Measurements from ENCODE around the gene MAVS. TPM values are rescaled to one million over a fixed set of nuclear protein-coding genes. Genes with fewer than 3 reads are reported as not detected.

MAVS gene
- total RNA-seq, 1 donor from 2014 or later, result 38.3 TPM

DNA sequence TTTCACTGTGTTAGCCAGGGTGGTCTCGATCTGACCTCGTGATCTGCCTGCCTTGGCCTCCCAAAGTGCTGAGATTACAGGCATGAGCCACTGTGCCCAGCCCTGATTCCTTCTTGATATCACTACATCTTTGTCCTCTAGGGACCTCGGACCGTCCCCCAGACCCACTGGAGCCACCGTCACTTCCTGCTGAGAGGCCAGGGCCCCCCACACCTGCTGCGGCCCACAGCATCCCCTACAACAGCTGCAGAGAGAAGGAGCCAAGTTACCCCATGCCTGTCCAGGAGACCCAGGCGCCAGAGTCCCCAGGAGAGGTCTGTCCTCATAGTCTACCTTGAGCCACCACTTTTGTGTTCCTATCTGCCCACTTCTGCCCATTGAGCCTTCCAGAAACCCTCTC is 14.6 kb downstream of the MAVS start:
- Mint-ChIP-seq H3K27me3 (ENCODE audit: low read depth) (no peaks in the 10 kb centered on the region), H3K27ac (no peak overlapping the region), H3K4me1 (no peaks in the 10 kb centered on the region), H3K36me3 (peaks cover 38% of the 10 kb centered on the region), H3K4me3 (no peak overlapping the region), H3K9me3 (no peaks in the 10 kb centered on the region)
- DNase-seq (ENCODE audit: low spot score in 2 of 2, unreplicated experiment in 2 of 2), result no peak
- TF ChIP-seq, protein P1, sequence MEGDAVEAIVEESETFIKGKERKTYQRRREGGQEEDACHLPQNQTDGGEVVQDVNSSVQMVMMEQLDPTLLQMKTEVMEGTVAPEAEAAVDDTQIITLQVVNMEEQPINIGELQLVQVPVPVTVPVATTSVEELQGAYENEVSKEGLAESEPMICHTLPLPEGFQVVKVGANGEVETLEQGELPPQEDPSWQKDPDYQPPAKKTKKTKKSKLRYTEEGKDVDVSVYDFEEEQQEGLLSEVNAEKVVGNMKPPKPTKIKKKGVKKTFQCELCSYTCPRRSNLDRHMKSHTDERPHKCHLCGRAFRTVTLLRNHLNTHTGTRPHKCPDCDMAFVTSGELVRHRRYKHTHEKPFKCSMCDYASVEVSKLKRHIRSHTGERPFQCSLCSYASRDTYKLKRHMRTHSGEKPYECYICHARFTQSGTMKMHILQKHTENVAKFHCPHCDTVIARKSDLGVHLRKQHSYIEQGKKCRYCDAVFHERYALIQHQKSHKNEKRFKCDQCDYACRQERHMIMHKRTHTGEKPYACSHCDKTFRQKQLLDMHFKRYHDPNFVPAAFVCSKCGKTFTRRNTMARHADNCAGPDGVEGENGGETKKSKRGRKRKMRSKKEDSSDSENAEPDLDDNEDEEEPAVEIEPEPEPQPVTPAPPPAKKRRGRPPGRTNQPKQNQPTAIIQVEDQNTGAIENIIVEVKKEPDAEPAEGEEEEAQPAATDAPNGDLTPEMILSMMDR (IDR thresholded peaks at IDR 0.05; ENCODE audit: unreplicated experiment), result no peak

DNA sequence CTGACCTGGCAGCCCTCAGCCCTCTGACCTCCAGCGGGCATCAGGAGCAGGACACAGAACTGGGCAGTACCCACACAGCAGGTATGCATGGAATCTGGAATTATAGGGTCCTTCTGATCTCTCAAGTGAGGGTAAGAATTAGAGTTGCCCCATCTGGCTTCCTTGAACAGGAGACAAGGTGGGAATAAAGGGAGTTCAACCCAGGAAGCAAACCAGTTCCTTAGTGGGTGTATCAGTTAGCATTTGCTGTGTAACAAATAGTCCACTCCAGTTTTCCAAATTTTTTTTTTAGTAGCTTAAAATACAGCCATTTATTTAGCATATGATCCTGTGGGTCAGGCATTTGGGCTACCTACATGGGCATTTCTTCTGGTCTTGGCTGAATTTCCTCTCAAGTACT is 15.7 kb downstream of the MAVS start:
- H3K4me1 Mint-ChIP-seq, result no peaks in the 10 kb centered on the region
- H3K36me3 Mint-ChIP-seq, result peaks cover 34% of the 10 kb centered on the region
- TF ChIP-seq, protein P1 (IDR thresholded peaks at IDR 0.05; ENCODE audit: unreplicated experiment), result no peak
- no peak overlapping the region for H3K27ac Mint-ChIP-seq
- H3K4me3 Mint-ChIP-seq, result no peak overlapping the region
- DNase-seq (ENCODE audit: low spot score in 2 of 2, unreplicated experiment in 2 of 2), result no peak
- H3K9me3 Mint-ChIP-seq, result no peaks in the 10 kb centered on the region
- no peaks in the 10 kb centered on the region for H3K27me3 Mint-ChIP-seq (ENCODE audit: low read depth)

DNA sequence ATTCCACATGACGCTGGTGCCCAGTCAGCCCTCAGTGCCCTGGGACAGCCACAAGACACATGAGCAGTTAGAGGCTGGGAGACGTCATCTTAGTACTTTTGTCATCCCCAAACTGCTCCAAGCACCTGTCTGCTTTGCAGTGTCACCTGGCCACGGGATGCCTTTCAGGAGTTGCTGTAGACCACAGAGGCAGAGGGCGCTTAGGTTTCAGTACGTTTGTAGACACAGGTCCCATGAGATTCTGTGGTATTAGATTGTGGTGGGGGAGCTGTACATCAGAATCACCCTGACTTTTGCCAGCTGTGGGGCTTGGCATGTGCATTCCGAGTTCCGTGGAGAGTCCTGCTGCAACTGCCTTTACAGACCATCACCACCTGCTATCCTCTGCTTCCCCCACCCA is 16.7 kb downstream of the MAVS start:
- H3K27ac Mint-ChIP-seq, result no peak overlapping the region
- DNase-seq (ENCODE audit: low spot score in 2 of 2, unreplicated experiment in 2 of 2), result no peak
- TF ChIP-seq, protein P1 (IDR thresholded peaks at IDR 0.05; ENCODE audit: unreplicated experiment), result no peak
- no peaks in the 10 kb centered on the region for H3K4me1 Mint-ChIP-seq
- no peaks in the 10 kb centered on the region for H3K27me3 Mint-ChIP-seq (ENCODE audit: low read depth)
- no peak overlapping the region for H3K4me3 Mint-ChIP-seq
- H3K36me3 Mint-ChIP-seq, result peaks cover 33% of the 10 kb centered on the region
- H3K9me3 Mint-ChIP-seq, result no peaks in the 10 kb centered on the region

DNA sequence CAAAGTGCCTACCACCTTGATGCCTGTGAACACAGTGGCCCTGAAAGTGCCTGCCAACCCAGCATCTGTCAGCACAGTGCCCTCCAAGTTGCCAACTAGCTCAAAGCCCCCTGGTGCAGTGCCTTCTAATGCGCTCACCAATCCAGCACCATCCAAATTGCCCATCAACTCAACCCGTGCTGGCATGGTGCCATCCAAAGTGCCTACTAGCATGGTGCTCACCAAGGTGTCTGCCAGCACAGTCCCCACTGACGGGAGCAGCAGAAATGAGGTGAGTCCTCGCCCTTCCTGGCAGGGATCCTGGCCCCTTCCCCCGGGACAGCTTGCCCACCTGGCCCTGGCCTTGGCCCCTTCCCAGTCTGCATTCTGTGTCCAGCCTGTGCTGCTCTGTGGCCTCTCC is 17.9 kb downstream of the MAVS start:
- Mint-ChIP-seq H3K27me3 (ENCODE audit: low read depth) (no peaks in the 10 kb centered on the region), H3K36me3 (peaks cover 33% of the 10 kb centered on the region), H3K4me1 (no peaks in the 10 kb centered on the region), H3K9me3 (no peaks in the 10 kb centered on the region), H3K4me3 (no peak overlapping the region), H3K27ac (no peak overlapping the region)
- no peak for DNase-seq (ENCODE audit: low spot score in 2 of 2, unreplicated experiment in 2 of 2)
- TF ChIP-seq, protein P1 (IDR thresholded peaks at IDR 0.05; ENCODE audit: unreplicated experiment), result no peak

DNA sequence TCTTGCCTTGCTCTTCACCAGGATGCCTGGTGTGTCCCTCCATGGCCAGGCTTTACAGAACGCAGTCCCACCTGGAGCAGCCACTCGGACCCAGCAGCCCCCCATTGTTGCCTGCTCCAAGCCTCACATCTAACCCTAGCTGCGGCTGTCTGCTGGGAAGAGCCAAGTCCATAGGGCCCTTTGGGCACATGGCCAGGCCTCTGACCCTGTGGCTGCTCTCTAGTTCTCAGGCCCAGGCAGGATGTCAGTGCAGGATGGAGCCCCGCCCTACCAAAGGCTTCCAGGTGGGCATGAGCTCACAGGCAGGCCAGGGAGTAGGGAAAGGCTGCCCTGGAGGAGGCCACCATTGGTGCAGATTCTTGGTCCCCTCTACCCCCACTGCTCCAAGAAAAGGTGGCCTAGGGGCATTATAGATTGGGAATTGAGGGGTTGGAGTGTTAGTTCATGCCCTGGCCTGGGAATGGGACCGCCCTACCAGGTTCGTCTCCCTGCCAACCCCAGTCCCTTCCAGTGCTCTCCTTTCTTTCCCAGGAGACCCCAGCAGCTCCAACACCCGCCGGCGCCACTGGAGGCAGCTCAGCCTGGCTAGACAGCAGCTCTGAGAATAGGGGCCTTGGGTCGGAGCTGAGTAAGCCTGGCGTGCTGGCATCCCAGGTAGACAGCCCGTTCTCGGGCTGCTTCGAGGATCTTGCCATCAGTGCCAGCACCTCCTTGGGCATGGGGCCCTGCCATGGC is 18.7 kb downstream of the MAVS start:
- Mint-ChIP-seq H3K4me3 (no peak overlapping the region), H3K36me3 (peaks cover 33% of the 10 kb centered on the region), H3K9me3 (no peaks in the 10 kb centered on the region), H3K4me1 (no peaks in the 10 kb centered on the region), H3K27me3 (ENCODE audit: low read depth) (no peaks in the 10 kb centered on the region), H3K27ac (no peak overlapping the region)
- TF ChIP-seq, protein P1 (IDR thresholded peaks at IDR 0.05; ENCODE audit: unreplicated experiment), result no peak
- DNase-seq (ENCODE audit: low spot score in 2 of 2, unreplicated experiment in 2 of 2), result no peak
